Muscle layer of duodenum (tissue), 2 donors: Measurements from ENCODE around the gene HYKK.

Source experiments
- H3K27ac ChIP-seq: one replicate; pipeline ENCODE4 v1.7.0; 2013; ENCODE audit warnings: mild to moderate bottlenecking, low read length
- H3K27me3 ChIP-seq: one replicate; pipeline ENCODE4 v1.7.0; 2013; ENCODE audit warnings: low read depth, mild to moderate bottlenecking, control low read depth, low read length
- H3K36me3 ChIP-seq, 2 donors: one replicate each; pipeline ENCODE4 v1.7.0; 2013; ENCODE audit warnings: low read length in 2 of 2, control low read depth in 1 of 2, mild to moderate bottlenecking in 1 of 2; ENCODE audit not compliant: insufficient read depth in 2 of 2, control insufficient read depth in 1 of 2
- H3K4me1 ChIP-seq, 2 donors: one replicate each; pipeline ENCODE4 v1.7.0; 2013; ENCODE audit warnings: low read length in 2 of 2, mild to moderate bottlenecking in 2 of 2, control low read depth in 1 of 2, moderate library complexity in 1 of 2; ENCODE audit not compliant: insufficient read depth in 2 of 2, control insufficient read depth in 1 of 2
- H3K4me3 ChIP-seq, 2 donors: one replicate each; pipeline ENCODE4 v1.7.0; 2013; ENCODE audit warnings: low read length in 2 of 2, low read depth in 1 of 2, mild to moderate bottlenecking in 1 of 2
- H3K9me3 ChIP-seq, 2 donors: one replicate each; pipeline ENCODE4 v1.7.0; 2013; ENCODE audit warnings: low read length in 2 of 2, control low read depth in 1 of 2, mild to moderate bottlenecking in 1 of 2; ENCODE audit not compliant: control insufficient read depth in 1 of 2
- donor health status: healthy.

The HYKK gene

DNA sequence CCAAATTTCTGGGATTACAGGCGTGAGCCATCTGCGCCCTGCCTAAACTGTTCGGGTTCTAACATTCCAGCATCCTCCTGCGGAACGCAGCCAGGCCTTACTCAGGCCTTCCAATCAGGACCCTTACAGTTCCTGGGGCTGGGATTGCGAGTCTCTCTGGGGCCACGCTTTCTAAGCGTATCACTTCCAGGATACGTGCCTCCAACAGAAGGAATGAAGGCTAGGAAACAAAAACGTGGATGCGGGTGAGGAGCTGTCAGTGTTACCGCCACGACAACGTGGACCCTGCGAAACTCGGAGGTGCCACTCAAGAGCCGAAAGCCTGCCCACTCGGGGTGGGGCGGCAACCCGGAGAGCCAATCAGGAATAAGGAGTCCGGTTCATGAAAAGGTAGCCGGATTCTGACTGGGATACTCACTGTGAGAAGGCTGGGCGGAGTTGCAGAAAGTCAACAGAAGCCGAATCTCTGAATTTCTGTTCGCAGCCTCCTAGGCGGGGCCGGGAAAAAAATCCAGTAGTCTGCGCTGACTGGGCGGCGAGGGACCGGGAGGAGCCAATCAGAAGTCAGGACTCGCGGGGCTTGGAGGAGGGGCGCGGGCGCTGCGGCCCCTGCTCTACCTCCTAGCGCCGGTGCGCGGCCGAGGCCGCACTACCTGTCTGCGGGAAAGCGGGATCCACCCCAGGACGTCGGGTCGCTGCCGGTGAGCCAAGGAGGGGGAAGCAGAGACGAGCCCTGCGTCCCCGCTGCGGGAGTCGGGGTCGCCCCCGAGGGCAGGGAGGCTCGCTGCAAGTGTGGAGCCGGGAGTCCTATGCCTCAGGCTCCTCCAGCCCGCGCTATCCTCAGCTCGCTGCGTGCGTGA, at the start of gene HYKK:
TSS of gene HYKK (plus strand) at position 607 of the 860 bp plus-strand sequence. CDS start 5,512 bp downstream, outside the sequence.
- peak within 1 kb of the TSS; percentile 66 to 89 for H3K4me3 ChIP-seq
- H3K27me3 ChIP-seq = no peaks in the 10 kb centered on the region
- no peaks in the 10 kb centered on the region for H3K36me3 ChIP-seq
- peaks cover 4 to 7% of the 10 kb centered on the region in 2 donors for H3K4me1 ChIP-seq
- no peaks in the 10 kb centered on the region for H3K9me3 ChIP-seq
- H3K27ac ChIP-seq = no peak within 1 kb of the TSS

- Histone ChIP-seq H3K4me3 (no peak overlapping the region), H3K36me3 (peaks cover 22 to 26% of the 10 kb centered on the region in 2 donors), H3K4me1 (peaks cover 8 to 24% of the 10 kb centered on the region in 2 donors), H3K9me3 (no peaks in the 10 kb centered on the region), H3K27ac (no peak overlapping the region), H3K27me3 (no peaks in the 10 kb centered on the region)
Measured at GRCh38 chr15:78460737-78461136, 46.6 kb upstream of the HYKK start.

DNA sequence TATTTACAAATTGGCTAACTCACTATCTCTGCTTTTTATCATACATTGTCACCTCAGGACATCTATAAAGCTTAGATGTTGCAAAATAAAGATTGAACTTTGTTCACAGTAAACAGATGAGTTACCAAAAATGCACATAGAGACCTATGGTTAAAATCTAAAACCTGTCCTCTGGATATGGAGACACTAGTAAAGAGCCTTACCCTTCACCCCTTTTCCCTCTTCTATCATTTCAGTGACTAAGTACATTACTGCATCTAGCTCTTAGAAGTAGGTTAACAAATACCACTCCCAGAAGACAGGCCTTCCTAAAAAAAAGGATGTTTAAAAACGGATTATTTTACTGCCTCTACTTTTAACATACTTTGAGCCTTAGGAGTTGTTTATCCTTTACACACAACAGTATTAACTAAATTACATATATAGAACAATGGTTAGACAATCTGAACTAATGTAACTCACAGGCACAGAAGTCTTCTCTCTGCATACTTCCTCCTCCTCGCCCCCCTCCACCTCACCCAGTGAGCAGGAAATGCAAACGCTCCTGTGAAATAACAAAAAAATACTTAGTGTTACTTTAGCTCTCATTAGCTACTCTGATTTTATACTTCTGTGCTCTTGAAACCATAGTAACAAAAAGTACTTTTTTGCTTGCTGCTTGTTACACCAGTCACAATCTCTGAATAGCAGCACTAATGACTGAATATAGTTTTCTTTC, 46.0 kb upstream of the HYKK start:
- Histone ChIP-seq H3K36me3 (peaks cover 26 to 30% of the 10 kb centered on the region in 2 donors), H3K27ac (no peak overlapping the region), H3K4me1 (peaks cover 8 to 18% of the 10 kb centered on the region in 2 donors), H3K9me3 (no peaks in the 10 kb centered on the region), H3K27me3 (no peaks in the 10 kb centered on the region), H3K4me3 (no peak overlapping the region)

DNA sequence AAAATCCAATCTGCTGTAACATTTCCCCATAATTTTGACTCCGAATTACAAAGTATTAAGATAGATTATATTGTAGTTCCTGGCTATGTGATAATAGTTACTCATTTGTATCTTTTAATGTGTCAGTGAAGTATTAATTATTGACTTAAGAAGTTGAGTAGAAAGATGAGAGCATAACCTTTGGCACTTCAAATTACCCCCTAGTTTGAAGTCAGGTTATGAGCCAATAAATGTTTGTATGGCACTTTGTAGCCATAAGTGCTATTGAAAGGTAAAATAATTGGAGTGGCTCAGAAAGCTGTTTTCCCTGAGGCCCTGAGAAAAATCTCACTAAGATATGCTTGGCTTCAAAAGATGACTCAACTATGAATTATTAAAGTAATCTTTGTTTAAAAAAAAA, 38.3 kb upstream of the HYKK start:
- no peaks in the 10 kb centered on the region for H3K27me3 ChIP-seq
- no peak overlapping the region for H3K27ac ChIP-seq
- H3K4me3 ChIP-seq = no peak overlapping the region
- H3K36me3 ChIP-seq = peaks cover 53 to 76% of the 10 kb centered on the region in 2 donors
- H3K9me3 ChIP-seq = no peaks in the 10 kb centered on the region
- H3K4me1 ChIP-seq = no peaks in the 10 kb centered on the region

GRCh38 chr15:78477295-78477694, 30.1 kb upstream of the HYKK start:
- Histone ChIP-seq H3K27ac (no peak overlapping the region), H3K36me3 (peaks cover 36 to 47% of the 10 kb centered on the region in 2 donors), H3K9me3 (no peaks in the 10 kb centered on the region), H3K4me3 (no peak overlapping the region), H3K27me3 (no peaks in the 10 kb centered on the region), H3K4me1 (no peaks in the 10 kb centered on the region)

DNA sequence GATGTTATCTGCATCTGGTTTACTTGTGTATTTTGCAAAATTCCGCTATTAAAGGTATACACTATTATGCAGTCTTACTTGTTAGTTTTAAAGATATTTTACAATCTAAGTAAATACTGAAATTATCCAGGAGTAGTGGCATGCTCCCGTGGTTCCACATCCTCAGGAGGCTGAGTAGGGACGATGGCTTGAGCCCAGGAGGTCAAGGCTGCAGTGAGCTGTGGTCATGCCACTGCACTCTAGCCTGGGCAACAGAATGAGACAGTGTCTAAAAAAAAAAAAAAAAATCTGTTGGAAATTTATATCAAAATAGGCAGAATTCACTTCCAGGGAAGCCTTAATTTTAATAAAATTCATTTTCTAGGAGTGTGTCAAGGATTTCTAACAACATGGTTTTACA, 27.7 kb upstream of the HYKK start:
- Histone ChIP-seq H3K27me3 (no peaks in the 10 kb centered on the region), H3K36me3 (peaks cover 37 to 43% of the 10 kb centered on the region in 2 donors), H3K4me3 (no peak overlapping the region), H3K27ac (no peak overlapping the region), H3K4me1 (no peaks in the 10 kb centered on the region), H3K9me3 (no peaks in the 10 kb centered on the region)

DNA sequence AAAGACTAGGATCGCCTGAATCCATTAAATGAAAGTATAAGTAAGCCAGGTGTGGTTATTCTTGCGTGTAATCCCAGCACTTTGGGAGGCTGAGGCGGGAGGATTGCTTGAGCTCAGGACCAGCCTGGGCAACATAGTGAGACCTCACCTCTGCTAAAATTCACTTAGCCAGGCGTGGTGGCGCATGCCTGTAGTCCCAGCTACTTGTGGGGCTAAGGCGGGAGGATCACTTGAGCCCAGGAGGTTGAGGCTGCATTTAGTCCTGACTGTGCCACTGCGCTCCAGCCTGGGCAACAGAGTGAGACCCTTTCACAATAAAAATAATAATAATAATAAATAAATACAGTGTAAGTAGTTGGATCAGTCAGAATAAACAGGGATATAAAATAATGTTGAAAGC, 25.5 kb upstream of the HYKK start:
- H3K27ac ChIP-seq = no peak overlapping the region
- no peaks in the 10 kb centered on the region for H3K9me3 ChIP-seq
- no peak overlapping the region for H3K4me3 ChIP-seq
- H3K4me1 ChIP-seq = no peaks in the 10 kb centered on the region
- H3K27me3 ChIP-seq = no peaks in the 10 kb centered on the region
- H3K36me3 ChIP-seq = peaks cover 40 to 51% of the 10 kb centered on the region in 2 donors

DNA sequence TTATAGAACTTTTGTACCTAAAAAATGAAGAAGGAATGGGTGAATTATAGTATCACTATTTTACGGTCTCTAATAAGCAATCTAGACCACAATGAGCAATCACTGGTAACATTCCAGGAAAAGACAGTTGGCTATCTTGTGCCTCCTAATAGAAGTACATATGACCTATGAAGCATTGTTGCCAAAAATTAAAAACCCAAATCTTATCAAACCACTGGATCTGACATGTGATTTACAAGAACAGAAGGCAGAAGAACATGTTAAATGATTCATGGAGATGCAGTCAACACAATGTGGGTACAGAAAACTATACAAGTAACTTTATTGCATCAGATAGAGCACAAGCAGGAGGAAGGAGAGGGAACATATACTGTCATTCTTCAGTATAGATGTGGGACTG, 14.5 kb upstream of the HYKK start:
- Histone ChIP-seq H3K36me3 (peaks cover 50 to 64% of the 10 kb centered on the region in 2 donors), H3K9me3 (no peaks in the 10 kb centered on the region), H3K27me3 (no peaks in the 10 kb centered on the region), H3K27ac (no peak overlapping the region), H3K4me1 (no peaks in the 10 kb centered on the region), H3K4me3 (no peak overlapping the region)

DNA sequence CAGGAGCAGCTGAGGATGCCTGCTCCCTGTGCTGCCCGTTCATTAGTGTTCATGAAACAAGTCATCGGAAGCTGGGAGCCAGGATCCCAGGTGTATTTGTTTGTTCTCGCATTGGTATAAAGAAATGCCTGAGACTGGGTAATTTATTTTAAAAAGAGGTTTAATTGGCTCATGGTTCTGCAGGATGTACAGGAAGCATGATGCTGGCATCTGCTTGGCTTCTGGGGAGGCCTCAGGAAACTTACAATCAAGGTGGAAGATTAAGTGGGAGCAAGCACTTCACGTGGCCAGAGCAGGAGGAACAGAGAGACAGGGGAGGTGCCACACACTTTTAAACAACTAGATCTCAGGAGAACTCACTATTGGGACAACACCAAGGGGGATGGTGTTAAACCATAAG, 5.5 kb upstream of the HYKK start:
- Histone ChIP-seq H3K27me3 (no peaks in the 10 kb centered on the region), H3K27ac (no peak overlapping the region), H3K4me1 (no peaks in the 10 kb centered on the region), H3K9me3 (no peaks in the 10 kb centered on the region), H3K4me3 (no peak overlapping the region), H3K36me3 (peaks cover 18 to 23% of the 10 kb centered on the region in 2 donors)

GRCh38 chr15:78502641-78503040, 4.7 kb upstream of the HYKK start:
- no peak overlapping the region for H3K27ac ChIP-seq
- H3K27me3 ChIP-seq = no peaks in the 10 kb centered on the region
- peaks cover 12 to 20% of the 10 kb centered on the region in 2 donors for H3K36me3 ChIP-seq
- no peaks in the 10 kb centered on the region for H3K4me1 ChIP-seq
- H3K4me3 ChIP-seq = no peak overlapping the region
- no peaks in the 10 kb centered on the region for H3K9me3 ChIP-seq

DNA sequence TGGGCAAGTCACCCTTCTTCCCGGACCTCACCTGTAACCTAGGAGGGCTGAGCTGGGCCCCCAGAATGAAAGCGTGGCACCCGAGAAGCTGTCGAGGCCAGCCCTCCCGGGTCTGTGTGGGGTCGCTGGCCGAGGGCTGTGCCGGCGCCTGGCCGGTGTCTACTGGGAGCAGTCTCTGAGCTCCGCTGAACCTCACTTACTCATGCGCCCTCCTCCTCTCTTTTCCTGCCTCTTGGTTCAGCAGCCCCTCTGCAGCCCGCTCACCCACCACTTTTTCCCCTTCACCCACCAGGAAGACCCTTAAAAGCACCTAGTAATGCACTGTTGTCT, 419 bp downstream of the HYKK start:
- peak overlapping the region; percentile 66 to 89 for H3K4me3 ChIP-seq
- no peak overlapping the region for H3K27ac ChIP-seq
- H3K36me3 ChIP-seq = no peaks in the 10 kb centered on the region
- H3K27me3 ChIP-seq = no peaks in the 10 kb centered on the region
- peaks cover 4 to 7% of the 10 kb centered on the region in 2 donors for H3K4me1 ChIP-seq
- H3K9me3 ChIP-seq = no peaks in the 10 kb centered on the region
